Activated T-cell treated with anti-CD3 and anti-CD28 coated beads for 48 hours (primary cell): Measurements from ENCODE around the gene ZNRF3.
"Not testable (repeated sequence)": the region's sequence is repeated elsewhere in the genome, so short reads cannot be mapped to it uniquely, and the experiment has no call there.

Experiments
- DNase-seq: peaks from one replicate; pipeline ENCODE4 v3.0.0-alpha.2; 2020; ENCODE audit warnings: low read depth

Gene ZNRF3

GRCh38 chr22:28985581-28986290, 102.4 kb downstream of the ZNRF3 start:
- no peak for DNase-seq

- no peak for DNase-seq
These were observed 103.0 kb downstream of the ZNRF3 start for GRCh38 chr22:28986366-28986765.

GRCh38 chr22:28988457-28988856, 105.1 kb downstream of the ZNRF3 start:
- DNase-seq = no peak

GRCh38 chr22:28989035-28989464, 105.7 kb downstream of the ZNRF3 start:
- peak; percentile 36 for DNase-seq

- DNase-seq = no peak
These were observed 106.1 kb downstream of the ZNRF3 start for GRCh38 chr22:28989484-28989883.

- DNase-seq = no peak
These were observed 106.5 kb downstream of the ZNRF3 start for GRCh38 chr22:28989912-28990311.

- no peak for DNase-seq
These were observed 109.4 kb downstream of the ZNRF3 start for GRCh38 chr22:28992565-28993356.

GRCh38 chr22:28994522-28994921, 111.2 kb downstream of the ZNRF3 start:
- DNase-seq = no peak

- DNase-seq = no peak
These were observed 112.2 kb downstream of the ZNRF3 start for GRCh38 chr22:28995551-28995950.

GRCh38 chr22:28997342-28997741, 114.0 kb downstream of the ZNRF3 start:
- no peak for DNase-seq

GRCh38 chr22:28998681-28999080, 115.3 kb downstream of the ZNRF3 start:
- no peak for DNase-seq

- DNase-seq = no peak
These were observed 116.1 kb downstream of the ZNRF3 start for GRCh38 chr22:28999510-28999909.

GRCh38 chr22:28999919-29000556, 116.7 kb downstream of the ZNRF3 start:
- no peak for DNase-seq

GRCh38 chr22:29000641-29001040, 117.3 kb downstream of the ZNRF3 start:
- no peak for DNase-seq

- DNase-seq = no peak
These were observed 119.2 kb downstream of the ZNRF3 start for GRCh38 chr22:29002603-29003002.

- DNase-seq = no peak
These were observed 120.2 kb downstream of the ZNRF3 start for GRCh38 chr22:29003552-29003951.

GRCh38 chr22:29003975-29004646, 120.7 kb downstream of the ZNRF3 start:
- DNase-seq = no peak

GRCh38 chr22:29004647-29005371, 121.4 kb downstream of the ZNRF3 start:
- DNase-seq = no peak

GRCh38 chr22:29005754-29006153, 122.4 kb downstream of the ZNRF3 start:
- not testable (repeated sequence) for DNase-seq

- no peak for DNase-seq
These were observed 123.0 kb downstream of the ZNRF3 start for GRCh38 chr22:29006346-29006745.

GRCh38 chr22:29009148-29009547, 125.8 kb downstream of the ZNRF3 start:
- DNase-seq = no peak
